Measurements from ENCODE around the gene ELMO2.

ELMO2 gene

DNA sequence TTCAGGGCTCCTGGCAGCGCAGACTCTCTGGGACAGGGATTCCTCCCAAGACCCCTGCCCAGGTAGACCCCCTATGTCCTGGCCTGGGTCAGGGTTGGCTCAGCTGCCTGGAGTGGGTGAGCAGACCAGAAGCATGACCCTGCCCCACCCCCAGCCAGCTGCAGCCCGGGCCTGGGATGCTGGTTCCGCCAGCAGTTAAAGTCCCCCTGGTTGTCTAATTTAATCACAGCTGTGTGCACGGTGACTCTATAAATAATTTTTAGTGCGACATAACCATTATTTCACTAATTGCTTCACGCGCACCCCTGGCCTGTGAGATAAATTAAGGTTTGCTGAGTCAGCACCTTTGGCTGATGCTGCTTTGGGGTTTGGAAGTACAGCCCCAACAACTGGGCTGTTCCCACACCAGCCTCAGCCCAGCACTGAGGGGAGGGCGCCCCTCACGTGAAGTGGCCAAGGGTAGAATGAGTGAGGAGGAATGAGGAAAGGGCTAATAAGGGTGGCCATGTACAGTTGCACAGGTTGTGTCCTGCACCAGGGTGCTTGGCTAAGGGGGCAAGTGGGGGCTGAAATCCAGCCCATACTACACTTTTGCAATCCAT lies 72.0 kb downstream of the ELMO2 start:
- H3K4me3 ChIP-seq (ENCODE audit: low read depth, low read length): no peak overlapping the region

DNA sequence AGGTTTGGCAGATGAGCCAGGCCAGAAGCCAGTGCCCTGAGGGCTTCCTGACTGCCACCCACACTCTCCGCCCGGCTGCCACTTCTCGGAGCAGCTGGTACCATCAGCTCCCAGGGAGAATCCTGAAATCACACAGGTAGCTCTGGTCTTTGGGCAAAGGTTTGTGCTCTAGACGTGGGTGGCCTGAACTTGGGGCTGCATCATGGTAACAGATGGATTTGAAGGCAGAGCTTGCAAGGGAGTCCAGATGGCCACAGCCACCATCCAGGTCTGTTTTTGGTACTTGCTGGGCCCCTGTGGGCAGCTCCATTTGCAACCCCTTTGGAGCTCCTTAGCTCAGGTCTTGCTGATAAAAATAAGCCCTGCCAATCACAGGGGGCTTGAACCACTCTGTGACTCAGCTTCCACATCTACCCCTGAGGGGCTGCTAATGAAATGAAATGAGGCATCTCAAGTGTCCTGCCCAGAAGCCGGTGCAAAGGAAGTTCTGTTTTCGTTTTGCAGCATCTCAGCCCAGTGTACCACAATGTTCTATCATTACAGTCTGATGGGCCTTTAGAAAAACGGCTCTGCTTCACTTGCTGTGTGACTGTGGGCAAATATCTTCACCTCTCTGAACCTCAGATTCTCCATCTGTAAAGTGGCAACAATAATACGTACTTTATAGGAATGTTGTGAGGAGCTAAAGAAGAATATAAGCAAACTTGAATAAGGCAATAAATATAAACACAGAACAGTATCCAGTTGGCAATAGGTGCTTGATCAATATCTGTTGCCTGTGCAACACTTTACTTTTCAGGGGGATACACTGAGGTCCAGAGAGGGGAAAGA lies 73.0 kb downstream of the ELMO2 start:
- no peak overlapping the region for H3K4me3 ChIP-seq (ENCODE audit: low read depth, low read length)

DNA sequence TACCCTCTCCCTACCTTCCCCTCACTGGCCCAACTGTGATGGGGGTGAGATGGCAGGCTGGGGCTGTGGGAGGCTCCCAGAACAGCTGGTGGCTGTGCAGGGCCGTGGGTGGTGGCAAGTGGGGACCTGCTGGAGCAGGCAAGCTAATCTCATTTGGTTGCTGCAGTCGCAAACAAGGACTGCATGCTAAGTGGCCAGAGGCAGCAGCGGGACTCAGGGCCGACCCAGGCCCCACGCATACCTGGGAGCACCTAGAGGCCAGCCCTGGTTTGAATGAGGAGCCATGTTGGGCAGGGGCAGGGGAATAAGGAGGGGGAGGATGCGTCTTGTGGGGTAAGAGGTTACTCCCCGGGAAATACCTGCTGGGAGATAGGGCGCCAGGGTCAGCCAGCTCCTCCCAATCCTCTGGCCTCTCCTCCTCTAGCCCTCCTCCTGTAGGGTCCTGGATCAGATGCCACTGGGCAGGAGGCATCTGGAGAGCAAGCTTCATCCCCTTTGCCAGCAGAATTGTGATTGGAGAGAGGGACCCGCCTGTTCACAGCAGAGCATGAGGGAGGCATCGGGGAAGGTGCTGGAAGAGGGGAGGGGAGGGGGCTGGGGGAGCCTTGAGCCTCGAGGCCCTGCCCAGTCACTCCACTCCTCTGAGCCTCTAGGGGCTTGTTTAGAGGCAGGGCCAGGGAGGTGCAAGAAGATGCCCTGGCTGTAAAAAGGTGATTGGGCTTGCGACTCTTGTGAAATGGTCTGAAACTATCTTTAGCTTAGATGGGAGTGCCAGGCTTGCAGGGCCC lies 73.8 kb downstream of the ELMO2 start:
- no peak overlapping the region for H3K4me3 ChIP-seq (ENCODE audit: low read depth, low read length)

DNA sequence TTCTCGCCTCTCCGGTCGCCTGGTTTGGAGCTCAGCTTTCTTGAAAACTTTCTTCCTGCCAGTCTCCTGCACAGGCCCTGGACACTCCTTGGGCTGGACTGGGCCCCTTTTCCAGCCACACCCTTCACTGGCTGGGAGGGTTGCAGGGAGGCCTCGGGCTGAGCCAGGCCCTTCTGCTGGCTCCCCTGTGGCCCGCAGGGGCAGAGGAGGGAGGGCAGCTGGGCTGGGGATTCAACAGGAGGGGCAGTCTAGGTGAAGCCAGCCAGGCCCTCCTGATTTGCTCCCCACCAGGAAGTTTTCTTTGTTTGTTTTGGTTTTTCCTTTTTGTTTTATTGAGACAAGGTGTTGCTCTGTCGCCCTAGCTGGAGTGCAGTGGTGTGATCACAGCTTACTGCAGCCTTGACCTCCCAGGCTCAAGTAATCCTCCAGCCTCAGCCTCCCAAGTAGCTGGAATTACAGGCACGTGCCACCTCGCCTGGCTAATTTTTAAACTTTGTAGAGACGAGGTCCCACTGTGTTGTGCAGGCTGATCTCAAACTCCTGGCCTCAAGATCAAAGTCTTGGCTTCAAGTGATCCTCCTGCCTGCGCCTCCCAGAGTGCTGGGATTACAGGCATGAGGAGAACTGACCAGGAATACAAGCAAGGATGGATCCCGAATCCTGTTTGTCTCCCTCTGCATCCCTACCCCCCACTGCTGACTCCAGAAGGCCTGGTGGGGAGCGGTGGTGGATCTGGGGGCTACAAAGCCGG lies 74.6 kb downstream of the ELMO2 start:
- no peak overlapping the region for H3K4me3 ChIP-seq (ENCODE audit: low read depth, low read length)

DNA sequence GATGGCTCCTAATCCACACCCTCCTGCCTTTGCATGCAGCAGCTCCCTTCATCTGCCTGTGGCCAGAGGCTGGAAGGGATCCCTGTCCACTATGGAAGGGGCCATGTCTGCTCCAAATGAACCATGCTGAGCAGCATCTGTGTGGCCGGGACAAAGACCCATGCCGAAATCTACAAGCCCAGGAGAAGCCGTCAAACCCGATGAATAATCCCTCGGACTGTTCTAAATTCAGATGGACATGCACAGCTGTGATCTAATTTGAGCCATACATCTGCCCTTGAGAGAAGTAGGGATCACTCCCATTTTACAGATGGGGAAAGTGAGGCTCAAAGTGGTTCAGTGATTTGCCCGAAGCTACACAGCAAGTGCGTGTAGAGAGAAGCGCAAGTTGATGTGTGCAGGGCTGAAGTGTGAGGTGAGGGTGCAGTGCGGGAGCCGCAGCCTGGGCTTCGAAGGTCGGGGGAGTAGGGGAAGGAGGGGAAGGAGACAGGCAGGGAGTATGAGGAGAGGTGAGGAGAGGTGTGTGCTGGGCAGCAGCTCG lies 75.5 kb downstream of the ELMO2 start:
- no peak overlapping the region for H3K4me3 ChIP-seq (ENCODE audit: low read depth, low read length)

DNA sequence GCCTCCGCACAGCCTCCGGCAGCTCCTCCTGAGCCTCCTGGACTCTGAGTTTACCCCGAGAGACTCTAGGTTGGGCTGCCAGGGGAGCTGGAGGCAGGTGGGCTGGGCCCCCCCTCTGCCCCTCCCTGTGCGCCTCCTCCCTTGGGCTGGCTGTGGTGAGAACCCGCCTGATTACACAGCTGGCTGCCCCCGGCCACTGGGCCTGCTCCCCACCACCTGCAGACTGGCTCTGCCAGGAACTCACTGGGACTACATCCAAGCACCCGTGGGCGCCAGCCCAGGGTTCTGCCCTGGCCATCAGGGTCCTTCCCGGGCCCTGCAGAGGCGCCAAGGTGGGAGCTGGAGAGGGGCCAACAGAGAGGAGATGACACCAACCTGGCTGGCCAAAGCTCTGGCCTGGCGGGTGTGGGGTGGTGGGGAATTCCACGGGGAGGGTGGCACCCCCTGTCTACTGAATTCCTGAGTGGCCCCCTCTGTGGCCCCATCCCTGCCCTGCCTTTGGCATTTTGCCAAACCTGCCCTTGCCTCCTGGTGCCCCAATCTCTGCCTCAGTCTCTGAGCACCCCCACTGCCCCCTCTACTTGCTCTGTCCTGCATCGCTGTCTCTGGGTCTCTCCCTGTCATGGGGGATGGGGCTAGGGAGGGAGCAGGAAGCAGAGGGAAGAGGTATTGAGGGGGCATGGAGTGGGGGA lies 76.2 kb downstream of the ELMO2 start:
- H3K4me3 ChIP-seq (ENCODE audit: low read depth, low read length): no peak overlapping the region

DNA sequence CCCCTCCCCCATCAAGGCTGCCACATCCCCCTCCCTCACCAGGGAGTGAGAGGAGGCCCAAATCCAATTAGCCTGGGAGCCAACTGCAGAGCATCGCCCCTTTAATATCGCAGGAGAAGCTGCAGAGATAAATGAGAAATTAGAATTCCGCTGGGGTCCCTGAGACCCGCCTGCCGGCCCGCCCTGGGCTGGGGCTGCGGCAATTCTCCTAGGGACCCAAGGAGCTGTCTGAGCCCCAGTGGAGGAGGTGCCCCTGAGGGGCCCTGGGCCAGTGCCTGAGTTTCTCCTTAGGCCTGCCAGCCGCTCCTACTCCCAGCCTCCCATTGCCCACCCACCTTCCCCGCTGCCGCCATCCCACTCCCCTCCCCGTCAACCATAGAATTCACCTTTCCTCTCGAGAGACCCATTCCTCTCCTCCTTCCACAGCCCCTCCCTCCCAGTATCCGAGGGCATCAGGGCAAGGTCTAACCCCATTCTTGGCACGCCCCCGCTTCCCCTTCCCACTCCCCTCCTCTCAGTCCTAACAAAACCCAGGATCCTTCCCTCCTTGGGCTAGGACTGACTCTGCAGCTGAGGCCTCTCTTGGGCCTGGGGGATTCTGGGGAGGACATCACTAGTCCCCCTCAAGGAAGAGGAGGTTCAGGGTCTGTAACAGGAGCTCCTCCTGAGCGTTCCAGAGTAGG lies 78.1 kb downstream of the ELMO2 start:
- H3K4me3 ChIP-seq (ENCODE audit: low read depth, low read length): no peak overlapping the region

DNA sequence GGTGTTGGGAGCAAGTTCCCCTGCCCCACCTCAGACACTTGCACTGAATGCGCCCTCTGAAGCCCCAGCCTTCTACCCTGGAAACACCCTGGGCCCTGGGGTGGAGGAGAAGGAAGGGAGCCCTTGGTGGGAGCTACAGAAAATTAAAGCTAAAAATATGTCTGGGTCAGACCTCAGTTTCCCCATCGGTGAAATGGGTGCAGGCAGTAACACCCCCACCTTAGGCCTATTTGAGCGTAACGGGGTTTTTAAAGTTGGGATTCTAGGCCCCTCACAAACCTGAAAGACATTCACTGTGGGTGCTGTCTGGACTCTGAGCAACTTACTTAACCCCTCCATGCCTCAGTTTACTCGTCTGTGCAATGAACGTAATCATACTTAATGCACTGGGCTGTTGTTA lies 78.9 kb downstream of the ELMO2 start:
- no peak overlapping the region for H3K4me3 ChIP-seq (ENCODE audit: low read depth, low read length)

DNA sequence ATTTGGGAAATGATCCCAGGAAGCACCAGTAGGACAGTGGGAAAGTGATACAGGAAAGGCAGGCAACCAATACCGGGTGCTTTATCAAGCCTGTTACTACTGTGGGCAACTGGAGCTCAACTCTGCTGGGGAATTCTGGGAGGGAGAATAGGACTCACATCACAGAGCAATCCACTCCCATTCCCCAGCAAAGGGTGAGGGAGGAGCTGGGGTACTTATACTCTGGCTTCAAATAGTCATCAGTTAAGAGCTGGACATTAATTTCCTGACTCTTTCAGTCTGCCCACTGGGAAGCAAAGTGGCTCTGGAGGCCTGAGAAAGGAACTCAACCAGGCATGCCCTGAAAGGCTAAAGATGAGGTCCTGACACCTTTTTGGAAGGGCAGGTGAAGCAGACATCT lies 80.6 kb downstream of the ELMO2 start:
- H3K4me3 ChIP-seq (ENCODE audit: low read depth, low read length): no peak overlapping the region

DNA sequence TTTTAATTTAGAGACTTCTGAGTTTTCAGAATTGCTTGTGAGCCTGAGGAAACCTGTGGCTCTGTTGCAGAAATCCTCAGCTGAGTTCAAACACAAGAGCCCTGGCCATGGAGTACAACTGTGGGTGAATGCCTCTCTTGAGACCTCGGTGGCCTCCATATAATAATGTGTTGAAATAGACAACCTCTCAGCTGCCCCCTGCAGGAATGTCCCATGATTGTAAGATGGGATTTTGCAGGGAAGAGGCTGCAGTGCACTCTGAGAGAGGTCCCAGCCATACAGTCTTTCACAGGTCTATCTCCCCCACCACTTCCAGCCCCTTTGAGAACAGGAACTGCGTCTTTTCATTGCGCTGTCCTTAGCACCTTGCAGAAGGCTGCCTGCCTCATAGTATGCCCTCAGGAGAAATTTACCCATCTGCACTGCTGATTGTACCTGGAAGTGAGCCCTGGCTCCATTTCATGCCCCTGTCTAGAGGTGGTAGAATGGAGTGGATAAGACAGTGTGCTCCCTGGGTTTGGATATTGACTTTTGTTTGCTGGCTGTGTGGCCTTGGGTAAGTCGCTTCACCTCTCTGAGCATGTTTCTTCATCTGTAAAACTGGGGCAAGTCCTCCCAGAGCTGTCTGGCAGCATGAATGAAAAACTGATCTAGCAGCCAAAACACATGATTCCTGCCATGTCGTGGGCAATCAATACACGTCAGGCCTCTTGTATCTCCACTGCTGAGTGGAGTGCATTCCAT lies 81.3 kb downstream of the ELMO2 start:
- H3K4me3 ChIP-seq (ENCODE audit: low read depth, low read length): no peak overlapping the region

DNA sequence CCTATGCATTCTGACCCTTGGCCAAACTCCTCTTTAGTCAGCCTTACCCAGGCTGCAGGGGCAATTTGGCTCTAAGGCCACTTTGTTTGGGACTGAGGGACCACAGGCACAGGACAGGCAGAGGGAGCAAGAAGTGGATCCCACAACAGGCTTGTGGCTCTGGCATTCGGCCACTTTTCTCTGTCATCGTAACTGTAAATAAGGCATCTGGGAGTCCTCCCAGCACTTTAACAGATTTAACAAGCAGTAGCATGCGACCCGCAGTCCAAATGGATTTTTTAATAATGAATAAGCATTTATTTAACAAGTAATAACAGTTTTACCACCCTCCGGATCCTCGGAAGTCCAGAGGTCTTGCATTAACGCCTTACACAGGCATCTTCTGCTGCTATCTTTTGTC lies 82.0 kb downstream of the ELMO2 start:
- H3K4me3 ChIP-seq (ENCODE audit: low read depth, low read length): no peak overlapping the region

DNA sequence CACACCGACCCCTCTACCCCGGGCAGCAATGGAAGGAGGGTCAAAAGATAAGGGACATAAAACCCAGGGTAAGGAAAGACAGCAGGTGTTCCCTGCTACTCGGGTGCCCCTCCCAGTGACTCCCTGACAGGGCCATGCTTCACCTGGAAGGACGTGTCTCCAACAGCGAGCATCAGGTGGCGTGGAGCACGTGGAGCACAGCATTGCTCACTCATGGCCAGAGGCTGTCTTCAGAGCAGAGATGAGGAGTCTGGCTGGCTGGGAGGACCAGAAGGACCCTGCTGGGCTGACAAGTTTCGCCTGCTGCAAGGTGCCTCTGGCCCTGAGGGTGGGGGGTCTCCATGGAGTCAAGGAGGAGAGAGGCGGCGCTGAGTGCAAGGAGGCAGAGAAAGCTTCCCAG lies 82.9 kb downstream of the ELMO2 start:
- H3K4me3 ChIP-seq (ENCODE audit: low read depth, low read length): no peak overlapping the region

DNA sequence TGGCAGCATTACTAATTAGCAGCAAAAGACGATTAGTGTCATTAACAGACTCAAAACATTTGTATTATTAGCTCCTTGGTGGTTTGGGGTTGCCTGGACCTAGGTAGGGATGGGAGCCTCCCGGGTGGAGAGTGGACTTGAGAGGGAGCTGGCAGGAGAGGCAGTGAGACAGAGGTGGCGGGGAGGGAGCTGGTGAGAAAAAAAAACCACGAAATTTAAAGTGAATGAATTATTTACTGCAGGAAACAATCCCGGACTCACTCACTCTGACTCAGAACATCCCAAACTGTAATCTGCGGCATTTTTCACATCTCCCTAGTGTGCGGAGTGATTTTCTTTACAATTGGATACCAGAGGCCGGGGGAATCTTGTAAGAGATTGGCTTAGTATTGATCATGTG lies 83.8 kb downstream of the ELMO2 start:
- H3K4me3 ChIP-seq (ENCODE audit: low read depth, low read length): no peak overlapping the region

DNA sequence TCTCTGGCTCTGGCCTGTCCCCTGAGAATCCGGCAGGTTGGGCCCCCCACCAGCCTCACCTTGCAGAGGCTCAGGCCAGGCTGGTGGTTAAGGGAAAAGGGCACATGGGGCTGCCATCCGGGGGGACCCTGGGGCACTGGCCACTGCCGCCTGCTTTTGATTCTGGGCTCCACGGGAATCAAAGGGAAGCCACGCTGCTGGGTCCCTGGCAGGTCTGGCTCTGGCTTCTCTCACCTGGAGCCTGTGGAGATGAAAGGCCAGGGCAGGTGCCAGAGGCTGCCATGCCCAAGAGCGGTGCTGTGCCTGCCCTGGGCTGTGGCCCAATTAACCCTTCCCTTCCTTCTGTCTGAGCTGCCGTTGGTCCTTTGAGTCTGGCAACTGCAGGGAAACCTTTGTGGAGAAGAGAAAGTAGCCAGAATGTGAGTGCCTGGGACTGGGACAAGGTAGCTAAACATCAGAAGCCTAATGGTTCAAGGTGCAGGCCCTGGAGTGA lies 88.7 kb downstream of the ELMO2 start:
- no peak overlapping the region for H3K4me3 ChIP-seq (ENCODE audit: low read depth, low read length)

DNA sequence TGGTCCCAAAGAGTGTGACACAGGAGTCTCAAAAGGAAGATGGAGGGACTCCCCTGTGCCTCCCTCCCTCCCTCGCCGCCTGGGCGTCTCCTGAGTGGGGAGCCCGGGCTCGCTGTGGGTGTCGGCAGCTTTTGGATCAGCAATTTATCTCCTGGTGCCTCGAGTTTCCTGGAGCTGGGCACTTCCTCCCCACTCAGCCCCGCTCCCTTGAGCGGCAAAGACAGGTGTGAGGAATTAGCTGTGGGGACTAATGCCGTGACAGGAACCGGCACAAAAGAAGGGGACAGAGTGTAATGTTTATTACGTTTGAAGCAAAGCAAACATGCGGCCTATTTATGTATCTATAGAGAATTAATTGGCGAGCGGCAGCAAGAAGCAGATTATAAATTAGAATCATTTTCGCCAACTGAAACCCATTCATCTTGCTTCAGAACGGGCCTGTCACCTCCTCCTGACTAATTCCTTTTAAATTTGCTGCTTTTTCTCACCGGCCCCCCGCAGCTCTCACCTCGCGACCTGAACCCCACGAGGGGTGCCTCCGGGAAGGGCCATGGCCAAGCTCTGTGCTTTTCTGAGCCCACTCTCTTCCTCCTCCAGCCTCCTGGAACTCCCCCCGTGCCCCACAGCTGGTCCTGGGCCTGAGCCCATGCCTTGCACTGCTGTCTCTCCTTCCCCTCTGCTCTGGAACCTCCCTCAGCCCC lies 89.3 kb downstream of the ELMO2 start:
- no peak overlapping the region for H3K4me3 ChIP-seq (ENCODE audit: low read depth, low read length)
